Thyroid gland (tissue), 4 donors: ENCODE results near the gene FKBP1B. TPM values are rescaled to one million over a fixed set of nuclear protein-coding genes. Genes with fewer than 3 reads are reported as not detected.
A peak's percentile ranks its signal among the peaks of the same experiment; 100 is the strongest.

ENCODE experiments used
- DNase-seq, 2 donors: peaks; one replicate each; pipeline ENCODE4 v3.0.0-alpha.2; 2019
- H3K27ac ChIP-seq, 3 donors: fragments of 200-600 bp; sonication (generic); 1 replicate in 2 of 3; 2 replicates in 1 of 3; pipeline ENCODE4 v1.5.1; 2016 to 2019; ENCODE audit warnings: mild to moderate bottlenecking in 1 of 3, moderate library complexity in 1 of 3
- H3K27me3 ChIP-seq: fragments of 200-600 bp; sonication (generic); one replicate; pipeline ENCODE4 v1.5.1; 2019
- H3K36me3 ChIP-seq, 2 donors: fragments of 200-600 bp; sonication (generic); one replicate each; pipeline ENCODE4 v1.5.1; 2016 to 2019
- H3K4me1 ChIP-seq, 2 donors: fragments of 200-600 bp; sonication (generic); one replicate each; pipeline ENCODE4 v1.5.1; 2017 to 2019
- H3K4me3 ChIP-seq, 3 donors: fragments of 200-600 bp; sonication (generic); replicated peaks in 1 of 3; 1 replicate in 2 of 3; 2 replicates in 1 of 3; pipeline ENCODE4 v1.5.1; 2016; ENCODE audit warnings: mild to moderate bottlenecking in 1 of 3
- H3K9me3 ChIP-seq: fragments of 200-600 bp; sonication (generic); one replicate; pipeline ENCODE4 v1.5.1; 2017
- CTCF ChIP-seq, 6 experiments: fragments of 200-600 bp in 3 of 6; fragments of 450-650 bp in 3 of 6; sonication (generic) in 3 of 6; IDR thresholded peaks; one replicate each; pipeline ENCODE4 v1.5.1; 2016 to 2019; ENCODE audit warnings: antibody characterized with exemption in 6 of 6, mild to moderate bottlenecking in 2 of 6, inconsistent platforms in 1 of 6, moderate library complexity in 1 of 6
- POLR2A ChIP-seq, 2 donors: fragments of 450-650 bp; IDR thresholded peaks; one replicate each; pipeline ENCODE4 v1.6.1; 2017; ENCODE audit warnings: antibody characterized with exemption in 2 of 2, mild to moderate bottlenecking in 2 of 2, moderate library complexity in 1 of 2
- WGBS, 2 donors: methylation state at CpG; one replicate each; pipeline ENCODE4 v1.1.5; 2017; 5-methylcytosine and 5-hydroxymethylcytosine counted together
- intact Hi-C: fragments of 100-400 bp; cut with DNase I; formaldehyde crosslinking; loops from one replicate; pipeline ENCODE4 v1.15.1; 2023
- total RNA-seq, 4 donors: library from RNA; depleted of rRNA; stranded (reverse); fragments of >200 nt; gene quantifications; one replicate each; pipeline ENCODE4 v1.2.3, GENCODE V29; 2016

The FKBP1B gene
- total RNA-seq, 4 donors from 2014 or later, result 5.8 to 15.5 (median 6.4) TPM

- H3K36me3 ChIP-seq, result no peaks in the 10 kb centered on the region
- no peaks in the 10 kb centered on the region for H3K9me3 ChIP-seq
- no peak overlapping the region for H3K4me3 ChIP-seq
- WGBS, 2 donors, result 85 to 86% methylated on average over 9 of the region's 9 CpGs
- intact Hi-C loops, result no loop called here
- H3K27me3 ChIP-seq, result no peaks in the 10 kb centered on the region
- no peak overlapping the region for H3K27ac ChIP-seq
- no peak for DNase-seq
- H3K4me1 ChIP-seq, result no peaks in the 10 kb centered on the region
- TF ChIP-seq POLR2A (IDR thresholded peaks at IDR 0.05) (no peak), CTCF (IDR thresholded peaks at IDR 0.05) (no peak)
These were observed 31.3 kb upstream of the FKBP1B start for GRCh38 chr2:24018241-24018640.

DNA sequence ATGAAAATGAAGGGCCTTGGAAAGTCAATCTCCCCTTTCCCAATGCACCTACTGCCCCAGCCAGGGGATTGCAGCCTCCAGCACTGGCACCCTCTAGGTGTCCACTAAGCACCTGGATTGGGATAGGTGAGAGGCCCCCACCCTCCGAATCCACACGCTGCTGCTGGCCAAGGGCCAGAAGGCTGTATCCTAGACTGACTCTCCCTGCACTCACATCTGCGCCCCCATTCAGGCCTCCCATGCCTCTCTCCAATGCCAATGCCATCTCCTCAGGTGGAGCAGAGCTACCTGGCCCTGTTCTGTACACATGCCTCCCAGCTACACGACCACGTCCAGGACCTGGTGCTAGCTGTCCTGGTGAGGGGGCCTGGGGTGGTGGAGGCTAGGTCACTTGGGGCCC lies 29.8 kb upstream of the FKBP1B start:
- Histone ChIP-seq H3K27ac (no peak overlapping the region), H3K36me3 (no peaks in the 10 kb centered on the region), H3K4me3 (no peak overlapping the region), H3K9me3 (no peaks in the 10 kb centered on the region), H3K27me3 (no peaks in the 10 kb centered on the region), H3K4me1 (no peaks in the 10 kb centered on the region)
- no peak for DNase-seq
- intact Hi-C loops, result no loop called here
- WGBS, 2 donors, result 65 to 85% methylated on average over 3 to 5 of the region's 5 CpGs
- TF ChIP-seq POLR2A (IDR thresholded peaks at IDR 0.05) (no peak), CTCF (IDR thresholded peaks at IDR 0.05) (no peak)

DNA sequence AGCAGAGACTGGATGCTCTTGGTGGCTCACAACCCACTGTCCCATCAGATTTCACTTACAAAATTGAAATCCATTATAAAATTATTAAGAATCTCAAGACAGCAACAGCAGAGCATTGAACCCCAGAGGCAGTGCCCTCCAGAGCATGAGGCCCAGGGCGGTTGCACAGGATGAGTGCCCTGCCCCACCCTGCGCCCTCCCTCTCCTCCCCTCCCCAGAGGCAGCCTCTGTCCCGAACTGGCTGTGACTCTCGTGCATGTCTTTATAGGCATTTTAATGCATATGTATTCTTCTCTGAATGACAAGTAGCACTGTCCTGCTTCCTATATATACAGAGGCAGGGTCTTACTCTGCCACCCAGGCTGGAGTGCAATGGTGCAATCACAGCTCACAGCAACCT lies 29.3 kb upstream of the FKBP1B start:
- no peaks in the 10 kb centered on the region for H3K36me3 ChIP-seq
- H3K4me3 ChIP-seq, result no peak overlapping the region
- no peak for DNase-seq
- no peaks in the 10 kb centered on the region for H3K27me3 ChIP-seq
- no peaks in the 10 kb centered on the region for H3K4me1 ChIP-seq
- WGBS, 2 donors, result 76 to 77% methylated on average over 4 of the region's 4 CpGs
- no peaks in the 10 kb centered on the region for H3K9me3 ChIP-seq
- intact Hi-C loops, result no loop called here
- no peak for TF ChIP-seq POLR2A (IDR thresholded peaks at IDR 0.05)
- no peak for TF ChIP-seq CTCF (IDR thresholded peaks at IDR 0.05)
- no peak overlapping the region for H3K27ac ChIP-seq

DNA sequence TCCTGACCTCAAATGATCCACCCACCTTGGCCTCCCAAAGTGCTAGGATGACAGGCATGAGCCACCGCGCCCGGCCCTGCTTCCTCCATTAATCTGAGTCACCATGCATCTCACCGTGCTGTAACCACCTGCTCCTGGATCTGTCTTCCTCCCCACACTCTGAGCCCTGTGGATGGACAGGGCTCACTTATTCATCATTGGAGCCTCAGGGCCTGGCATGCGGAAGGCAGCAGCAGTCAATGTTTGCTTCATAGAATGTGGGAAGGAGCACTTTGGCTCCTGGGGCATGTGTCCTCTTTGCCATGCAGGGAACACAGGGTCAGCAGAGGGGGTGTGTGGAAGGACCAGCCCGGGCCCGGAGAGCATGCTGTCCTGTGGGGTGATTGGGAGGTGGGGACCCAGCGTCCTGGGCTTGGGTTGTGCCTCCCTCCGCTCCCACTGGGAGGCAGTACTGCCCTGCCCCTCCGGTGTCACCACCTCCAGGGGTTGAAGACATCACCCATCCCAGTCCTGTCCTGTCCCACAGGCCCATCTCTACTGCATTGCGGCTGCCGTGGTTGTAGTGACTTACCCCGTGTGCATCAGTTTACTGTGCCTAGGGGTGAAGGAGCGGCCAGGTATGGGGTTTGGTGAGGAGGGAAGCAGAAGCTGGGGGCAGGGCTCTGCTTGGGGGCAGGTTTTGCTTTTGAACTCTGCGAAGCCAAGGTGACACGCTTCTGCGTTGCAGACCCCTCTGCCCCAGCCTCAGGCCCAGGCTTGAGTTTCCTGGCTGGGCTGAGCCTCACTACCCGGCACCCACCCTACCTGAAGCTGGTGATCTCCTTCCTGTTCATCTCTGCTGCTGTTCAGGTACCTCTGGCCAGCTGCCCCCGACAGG lies 28.2 kb upstream of the FKBP1B start:
- 73 to 82% methylated on average over 13 to 15 of the region's 19 CpGs for WGBS, 2 donors
- TF ChIP-seq CTCF (IDR thresholded peaks at IDR 0.05) (peak in 1 of 6 experiments; percentile 5), POLR2A (IDR thresholded peaks at IDR 0.05) (no peak)
- Histone ChIP-seq H3K9me3 (no peaks in the 10 kb centered on the region), H3K27ac (no peak overlapping the region), H3K36me3 (no peaks in the 10 kb centered on the region), H3K27me3 (no peaks in the 10 kb centered on the region), H3K4me1 (no peaks in the 10 kb centered on the region), H3K4me3 (no peak overlapping the region)
- no peak for DNase-seq
- intact Hi-C loops, result no loop called here

DNA sequence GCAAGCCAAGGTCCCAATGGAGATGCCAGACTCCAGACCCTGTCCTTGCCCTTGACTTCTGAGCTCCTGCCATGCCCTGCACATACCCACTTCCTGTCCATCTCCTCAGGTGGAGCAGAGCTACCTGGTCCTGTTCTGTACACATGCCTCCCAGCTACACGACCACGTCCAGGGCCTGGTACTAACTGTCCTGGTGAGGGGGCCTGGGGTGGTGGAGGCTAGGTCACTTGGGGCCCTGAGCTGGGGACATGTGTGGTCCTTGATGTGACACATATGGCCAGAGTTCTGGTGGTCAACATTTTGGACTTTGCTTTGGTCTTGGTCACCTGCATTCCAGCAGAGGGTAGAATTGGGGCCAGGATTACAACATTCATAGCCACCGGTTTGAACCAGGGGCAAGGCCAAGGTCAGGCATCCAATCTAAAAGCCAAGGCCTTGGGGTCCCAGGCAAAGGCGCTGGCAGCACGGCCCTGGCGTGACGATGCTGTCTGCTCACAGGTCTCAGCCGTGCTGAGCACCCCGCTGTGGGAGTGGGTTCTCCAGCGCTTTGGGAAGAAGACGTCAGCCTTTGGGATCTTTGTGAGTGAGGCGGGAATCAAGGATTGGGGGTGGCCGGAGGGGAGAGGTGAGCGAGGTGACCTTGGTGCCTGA lies 27.1 kb upstream of the FKBP1B start:
- no peaks in the 10 kb centered on the region for H3K36me3 ChIP-seq
- DNase-seq, result no peak
- no peaks in the 10 kb centered on the region for H3K27me3 ChIP-seq
- intact Hi-C loops, result no loop called here
- no peak overlapping the region for H3K27ac ChIP-seq
- WGBS, 2 donors, result 94 to 95% methylated on average over 6 to 14 of the region's 14 CpGs
- H3K9me3 ChIP-seq, result no peaks in the 10 kb centered on the region
- no peaks in the 10 kb centered on the region for H3K4me1 ChIP-seq
- H3K4me3 ChIP-seq, result no peak overlapping the region
- no peak for TF ChIP-seq POLR2A (IDR thresholded peaks at IDR 0.05)
- no peak for TF ChIP-seq CTCF (IDR thresholded peaks at IDR 0.05)
